Ramos (cell line): ENCODE data around the gene ATP2B2.

Source experiments
- in situ Hi-C: fragments of 300-500 bp; cut with MboI; formaldehyde crosslinking; loops from one replicate; pipeline ENCODE4 v1.14.3; 2022; ENCODE audit warnings: low sequenced_read_pairs; ENCODE audit not compliant: unreplicated experiment

The ATP2B2 gene

DNA sequence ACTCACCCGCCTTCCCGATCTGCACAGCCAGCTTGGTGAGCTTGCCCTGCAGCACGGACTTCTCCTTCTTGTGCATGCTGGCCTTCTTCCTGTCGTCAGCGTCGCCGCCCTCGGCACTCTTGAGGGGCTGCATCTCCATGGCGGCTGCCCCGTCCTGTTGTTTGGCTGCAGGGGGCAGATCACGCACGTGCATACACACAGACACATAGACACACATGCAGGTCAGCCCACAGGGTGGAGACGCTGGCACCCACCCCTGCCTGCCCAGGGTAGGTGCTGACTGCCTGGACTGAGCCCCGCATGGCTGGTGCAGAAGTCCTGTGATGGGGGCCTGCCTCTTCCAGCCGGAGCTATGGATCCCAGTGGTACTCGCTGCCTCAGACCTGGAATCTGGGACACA, 127.1 kb downstream of the ATP2B2 start:
- in situ Hi-C loops: no loop called here

- in situ Hi-C loops: no loop called here
Observed at GRCh38 chr3:10377148-10377725, 128.1 kb downstream of the ATP2B2 start.

DNA sequence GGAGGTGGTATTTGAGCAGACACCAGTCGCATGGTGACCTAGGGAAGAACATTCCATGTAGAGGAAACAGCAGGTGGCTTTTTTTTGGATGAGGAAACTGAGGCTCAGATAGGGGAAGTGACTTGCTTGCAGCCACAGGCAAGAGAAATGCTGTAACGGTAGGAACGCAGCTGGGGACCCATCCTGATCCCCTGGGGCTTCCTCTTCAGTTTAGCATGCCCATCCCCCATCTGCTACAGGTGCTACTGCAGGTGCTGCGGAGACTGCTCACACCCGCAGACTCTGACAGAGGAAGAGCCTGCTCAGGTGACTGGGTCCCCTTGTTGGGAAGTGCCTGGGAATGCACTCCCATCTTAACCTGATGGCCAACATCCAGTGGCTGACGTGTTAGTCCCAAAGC, 129.0 kb downstream of the ATP2B2 start:
- in situ Hi-C loops: no loop called here

- in situ Hi-C loops: no loop called here
Observed at GRCh38 chr3:10375296-10376053, 129.9 kb downstream of the ATP2B2 start.

- in situ Hi-C loops: no loop called here
Observed at GRCh38 chr3:10374311-10374710, 131.1 kb downstream of the ATP2B2 start.

DNA sequence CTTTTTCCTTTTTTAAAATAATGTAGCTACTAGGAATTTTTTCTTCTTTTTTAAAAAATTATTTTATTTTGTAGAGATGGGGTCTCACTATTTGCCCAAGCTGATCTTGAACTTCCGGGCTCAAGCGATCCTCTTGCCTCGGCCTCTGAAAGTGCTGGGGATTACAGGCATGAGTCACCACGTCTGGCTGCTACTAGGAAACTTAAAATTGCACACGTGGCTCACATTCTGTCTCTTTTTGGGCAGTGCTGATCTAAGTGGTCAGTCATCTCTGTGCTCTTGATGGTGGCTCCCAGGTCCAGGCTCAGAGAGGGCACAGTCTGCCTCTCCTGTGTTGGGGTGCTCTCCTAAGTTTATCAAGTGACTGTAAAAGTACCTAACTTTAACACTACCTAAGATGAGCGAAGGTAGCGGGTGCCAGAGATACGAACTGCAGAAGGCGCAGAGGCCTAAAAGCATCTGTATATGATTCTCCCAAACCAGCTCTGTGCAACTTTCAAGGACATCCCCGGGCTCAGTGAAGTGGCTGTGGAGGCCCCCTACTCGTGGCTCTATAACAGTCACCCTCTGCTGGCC, 131.6 kb downstream of the ATP2B2 start:
- in situ Hi-C loops: no loop called here

DNA sequence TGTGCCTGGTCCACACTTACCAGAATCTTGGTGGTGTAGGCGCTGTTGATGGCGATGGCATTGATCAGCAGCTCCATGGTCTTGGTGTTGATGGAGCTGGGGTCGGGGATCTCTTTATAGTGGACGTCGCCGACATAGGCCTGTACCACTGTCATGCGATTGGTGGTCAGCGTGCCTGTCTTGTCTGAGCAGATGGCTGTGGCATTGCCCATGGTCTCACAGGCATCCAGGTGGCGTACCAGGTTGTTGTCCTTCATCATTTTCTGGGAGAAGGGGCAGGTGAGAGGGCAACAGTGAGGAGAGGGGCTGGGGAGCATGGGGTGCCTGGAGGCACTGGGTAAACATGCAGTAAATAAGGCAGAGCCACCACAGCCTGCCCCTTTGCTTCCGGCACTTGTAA, 133.6 kb downstream of the ATP2B2 start:
- in situ Hi-C loops: no loop called here

DNA sequence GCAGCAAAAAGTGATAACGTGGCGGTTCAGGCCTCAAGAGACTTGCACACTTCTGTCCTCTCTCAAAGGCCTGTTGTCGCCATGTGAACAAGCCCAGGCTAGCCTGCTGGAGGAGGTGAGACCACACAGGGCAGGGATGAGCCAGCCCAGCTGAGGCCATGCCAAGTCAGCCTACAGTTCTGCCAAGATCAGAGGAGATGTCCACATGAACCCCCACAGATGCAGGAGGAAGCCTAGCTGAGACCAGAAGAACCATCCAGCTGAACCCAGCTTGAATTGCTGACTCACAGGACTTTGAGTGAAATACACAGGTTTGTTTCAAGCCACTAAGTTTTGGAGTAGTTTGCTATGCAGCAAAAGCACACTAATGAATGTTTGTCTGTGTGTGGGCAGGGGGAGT, 134.2 kb downstream of the ATP2B2 start:
- in situ Hi-C loops: no loop called here

GRCh38 chr3:10370429-10370828, 135.0 kb downstream of the ATP2B2 start:
- in situ Hi-C loops: no loop called here

GRCh38 chr3:10368512-10368911, 136.9 kb downstream of the ATP2B2 start:
- in situ Hi-C loops: no loop called here

GRCh38 chr3:10367506-10367905, 137.9 kb downstream of the ATP2B2 start:
- in situ Hi-C loops: no loop called here

DNA sequence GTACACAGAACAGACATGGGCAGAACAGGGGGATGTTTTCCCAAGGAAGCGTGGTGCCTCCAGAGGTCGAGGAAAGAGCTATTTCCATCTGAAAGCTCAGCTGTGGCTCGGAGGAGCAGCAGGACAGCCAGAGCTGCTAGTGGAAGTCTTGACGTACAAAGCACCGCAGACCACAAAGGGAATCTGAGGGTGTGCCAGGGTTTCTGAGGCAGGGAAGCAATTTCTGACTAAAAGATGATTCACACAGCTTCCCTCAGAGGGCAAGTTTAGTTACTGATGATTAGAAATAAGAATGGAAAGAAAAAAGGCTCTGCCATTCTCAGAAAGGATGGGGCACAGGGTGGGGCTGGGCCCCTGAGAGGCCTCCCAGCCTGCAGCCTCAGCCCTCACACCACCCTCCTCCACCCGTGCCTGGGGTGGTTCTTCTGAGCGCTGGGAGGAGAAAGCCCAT, 138.7 kb downstream of the ATP2B2 start:
- in situ Hi-C loops: no loop called here

- in situ Hi-C loops: no loop called here
Observed at GRCh38 chr3:10365791-10366190, 139.6 kb downstream of the ATP2B2 start.

- in situ Hi-C loops: no loop called here
Observed at GRCh38 chr3:10365316-10365715, 140.1 kb downstream of the ATP2B2 start.

- in situ Hi-C loops: no loop called here
Observed at GRCh38 chr3:10364806-10365205, 140.6 kb downstream of the ATP2B2 start.

DNA sequence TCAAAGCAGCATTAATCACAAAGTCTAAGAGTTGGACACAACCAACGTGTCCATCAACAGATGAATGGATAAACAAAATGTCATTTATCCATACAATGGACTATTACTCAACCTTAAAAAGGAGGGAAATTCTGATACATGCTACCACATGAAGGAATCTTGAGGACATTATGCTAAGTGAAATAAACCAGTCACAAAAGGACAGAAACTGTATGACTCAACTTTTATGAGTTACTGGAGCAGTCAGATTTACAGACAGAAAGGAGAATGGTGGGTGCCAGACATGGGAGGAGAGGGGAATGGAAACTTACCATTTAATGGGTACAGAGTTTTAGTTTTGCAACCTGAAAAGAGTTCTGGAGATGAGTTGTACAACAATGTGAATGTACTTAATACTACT, 141.5 kb downstream of the ATP2B2 start:
- in situ Hi-C loops: no loop called here

GRCh38 chr3:10361375-10361774, 144.0 kb downstream of the ATP2B2 start:
- in situ Hi-C loops: no loop called here

DNA sequence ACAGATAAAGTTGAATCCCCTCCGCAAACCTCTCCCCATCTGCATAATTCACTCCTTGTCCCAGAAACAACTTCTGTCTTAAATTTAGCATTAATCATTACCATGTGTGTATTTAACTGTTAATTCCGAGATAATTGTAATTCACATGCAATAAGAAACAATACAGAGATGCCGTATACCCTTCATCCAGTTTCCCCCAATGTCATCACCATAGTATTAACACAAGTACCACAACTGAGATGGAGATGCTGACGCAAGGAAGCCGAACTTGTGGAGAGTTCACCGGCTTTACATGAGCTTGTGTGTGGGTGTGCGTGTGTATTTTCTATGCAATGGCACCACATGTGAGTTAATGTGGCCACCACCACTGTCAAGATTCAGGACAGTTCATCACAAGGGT, 144.9 kb downstream of the ATP2B2 start:
- in situ Hi-C loops: no loop called here

DNA sequence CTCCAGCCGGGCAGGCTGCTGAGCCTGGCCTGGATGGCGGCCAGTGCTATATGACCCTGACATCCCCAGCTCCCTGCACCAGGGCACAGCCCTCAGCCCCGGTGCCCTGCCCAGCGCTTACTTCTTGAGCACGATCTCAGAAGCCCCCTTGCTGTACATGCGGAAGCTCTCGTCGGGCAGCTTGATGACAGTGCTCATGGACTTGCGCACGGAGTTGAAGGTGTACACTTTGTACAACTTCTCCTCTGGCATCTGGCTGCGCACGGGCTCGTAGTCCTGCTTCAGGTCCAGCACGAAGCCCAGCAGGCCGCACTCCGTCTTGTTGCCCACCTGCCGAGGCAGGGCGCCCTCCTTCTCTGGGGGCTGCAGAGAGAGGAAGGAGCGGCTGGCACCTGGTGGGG, 145.6 kb downstream of the ATP2B2 start:
- in situ Hi-C loops: no loop called here

DNA sequence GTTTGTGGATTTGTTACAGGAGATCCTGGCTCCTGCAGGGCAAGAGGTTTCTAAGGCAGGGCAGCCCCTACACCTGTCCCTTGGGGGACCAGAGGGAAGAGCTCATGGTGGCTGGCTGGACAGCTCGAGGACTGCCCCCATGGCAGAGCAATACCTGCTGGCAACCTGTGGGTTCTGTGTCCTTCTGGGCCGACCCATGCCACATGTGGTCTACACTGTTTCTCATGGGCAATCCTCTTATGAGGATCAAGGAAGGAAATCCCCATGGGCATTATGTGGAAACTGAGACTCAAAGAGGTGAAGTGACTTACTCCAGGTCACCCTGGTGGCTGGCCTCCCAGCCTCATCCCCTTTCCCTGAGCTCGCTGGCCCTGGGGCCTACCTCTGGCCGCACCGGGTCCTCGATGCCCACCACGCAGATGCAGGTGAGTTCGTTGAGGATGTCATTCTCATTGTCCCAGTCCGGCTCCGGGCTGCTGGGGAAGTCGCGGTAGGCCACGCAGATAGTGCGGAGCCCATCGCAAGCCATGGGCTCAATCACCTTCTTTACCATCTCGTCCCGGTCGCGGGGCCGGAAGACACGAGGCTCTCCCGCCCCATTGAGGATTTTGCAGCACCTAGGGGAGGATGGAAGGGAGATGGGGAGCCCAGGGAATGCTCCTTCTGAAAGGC, 146.9 kb downstream of the ATP2B2 start:
- in situ Hi-C loops: no loop called here

DNA sequence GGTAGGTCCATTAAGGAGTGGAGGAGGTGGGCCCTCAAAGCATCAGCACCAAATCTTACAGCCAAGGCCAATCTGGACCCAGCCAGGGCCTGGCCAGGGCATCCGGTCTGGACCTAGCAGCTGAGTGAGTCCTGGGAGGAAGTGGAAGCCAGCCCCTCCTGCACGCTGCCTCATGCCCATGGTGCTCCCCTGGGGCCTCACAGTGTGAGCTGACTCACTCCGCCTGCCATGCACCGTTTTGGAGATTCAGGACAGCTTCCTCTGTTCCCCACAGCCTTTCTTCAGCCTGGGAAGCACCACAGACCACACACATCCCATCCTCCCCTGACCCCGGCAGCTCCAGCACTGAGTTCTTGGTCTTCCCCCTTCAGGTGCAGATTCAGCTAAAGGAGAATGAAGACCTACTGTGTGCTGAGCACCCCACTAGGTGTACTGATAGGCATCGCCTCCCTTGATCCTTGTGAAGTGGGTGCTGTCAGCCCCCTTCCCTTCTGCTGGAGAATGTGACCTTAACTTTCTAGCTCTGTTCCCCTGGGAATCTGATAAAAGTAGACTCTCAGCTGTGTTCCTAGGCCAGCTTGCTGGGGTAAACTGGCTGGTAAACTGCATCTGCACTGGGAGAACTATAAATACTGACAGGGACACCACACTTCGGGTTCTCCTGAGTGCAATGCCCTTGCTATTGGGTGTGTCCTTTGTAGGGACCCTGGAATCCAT, 147.6 kb downstream of the ATP2B2 start:
- in situ Hi-C loops: no loop called here
